ENCODE measurements around the gene PSMD5. TPM values are rescaled to one million over a fixed set of nuclear protein-coding genes. Genes with fewer than 3 reads are reported as not detected.

PSMD5 gene
- total RNA-seq, 1 experiment from 2014 or later: 68.1 TPM

GRCh38 chr9:120876842-120877240 is 34.1 kb upstream of the PSMD5 start, which contains the start of gene PHF19:
TSS of gene PHF19 (minus strand) at chr9:120877188. CDS start at chr9:120874741, 2,447 bp downstream.
- Mint-ChIP-seq H3K27ac (ENCODE audit: unreplicated experiment) (peak within 1 kb of the TSS; percentile 67), H3K36me3 (ENCODE audit: insufficient read depth, unreplicated experiment) (peaks cover 31% of the 10 kb centered on the region), H3K27me3 (ENCODE audit: insufficient read depth, unreplicated experiment) (peaks cover 2% of the 10 kb centered on the region), H3K4me1 (ENCODE audit: low read depth, unreplicated experiment) (peaks cover 42% of the 10 kb centered on the region), H3K4me3 (ENCODE audit: unreplicated experiment) (peak within 1 kb of the TSS; percentile 86), H3K9me3 (ENCODE audit: unreplicated experiment) (no peaks in the 10 kb centered on the region)
- ChIA-PET POLR2A (no interaction called here), CTCF (no interaction called here)
- Histone ChIP-seq H3K9me3 (no peaks in the 10 kb centered on the region), H3K36me3 (ENCODE audit: control insufficient read depth, insufficient read depth, low read length) (no peaks in the 10 kb centered on the region; the same call in 1 of the 2 replicates), H3K27me3 (replicated peaks; ENCODE audit: control insufficient read depth, insufficient read depth, low read length) (no peaks in the 10 kb centered on the region), H3K4me3 (ENCODE audit: low read depth, low read length) (peak within 1 kb of the TSS; percentile 96), H3K4me1 (peaks cover 40% of the 10 kb centered on the region)
- TF ChIP-seq CTCF (IDR thresholded peaks at IDR 0.05; ENCODE audit: insufficient read depth in 1 of 2, low read depth in 1 of 2, low read length in 1 of 2, severe bottlenecking in 1 of 2, unreplicated experiment in 1 of 2): no peak
- peak in 1 of 2 experiments; percentile 55 for DNase-seq
- intact Hi-C loops (cut with micrococcal nuclease; ENCODE audit: unreplicated experiment): loop anchor here (2.0 kb wide), 1 partner anchor 60 kb away; no protein-coding TSS in a partner anchor
- TSS peak; percentile 69 for BruUV-seq (replicated peaks)

GRCh38 chr9:120875954-120876841 is 33.5 kb upstream of the PSMD5 start:
- Histone ChIP-seq H3K9me3 (no peaks in the 10 kb centered on the region), H3K27me3 (replicated peaks; ENCODE audit: control insufficient read depth, insufficient read depth, low read length) (no peaks in the 10 kb centered on the region), H3K4me3 (ENCODE audit: low read depth, low read length) (peak overlapping the region; percentile 96), H3K4me1 (peaks cover 40% of the 10 kb centered on the region), H3K36me3 (ENCODE audit: control insufficient read depth, insufficient read depth, low read length) (no peaks in the 10 kb centered on the region; the same call in 1 of the 2 replicates)
- POLR2A ChIA-PET: no interaction called here
- TSS peak; percentile 38 for BruUV-seq (replicated peaks)
- H3K27me3 Mint-ChIP-seq (ENCODE audit: insufficient read depth, unreplicated experiment): peaks cover 2% of the 10 kb centered on the region
- intact Hi-C loops (cut with micrococcal nuclease; ENCODE audit: unreplicated experiment): loop anchor here (2.0 kb wide), 1 partner anchor 61 kb away; no protein-coding TSS in a partner anchor
- TF ChIP-seq CTCF (IDR thresholded peaks at IDR 0.05; ENCODE audit: insufficient read depth in 1 of 2, low read depth in 1 of 2, low read length in 1 of 2, severe bottlenecking in 1 of 2, unreplicated experiment in 1 of 2): peak in 1 of 2 experiments; percentile 2
- H3K9me3 Mint-ChIP-seq (ENCODE audit: unreplicated experiment): no peaks in the 10 kb centered on the region
- peak; percentile 85 to 89 for DNase-seq
- peak overlapping the region; percentile 29 for H3K27ac Mint-ChIP-seq (ENCODE audit: unreplicated experiment)
- CTCF ChIA-PET: no interaction called here
- H3K4me1 Mint-ChIP-seq (ENCODE audit: low read depth, unreplicated experiment): peaks cover 42% of the 10 kb centered on the region
- H3K36me3 Mint-ChIP-seq (ENCODE audit: insufficient read depth, unreplicated experiment): peaks cover 38% of the 10 kb centered on the region
- H3K4me3 Mint-ChIP-seq (ENCODE audit: unreplicated experiment): peak overlapping the region; percentile 86

GRCh38 chr9:120875643-120875953 is 32.9 kb upstream of the PSMD5 start:
- H3K4me1 ChIP-seq: peaks cover 40% of the 10 kb centered on the region
- Mint-ChIP-seq H3K27ac (ENCODE audit: unreplicated experiment) (peak overlapping the region; percentile 29), H3K4me3 (ENCODE audit: unreplicated experiment) (peak overlapping the region; percentile 86), H3K9me3 (ENCODE audit: unreplicated experiment) (no peaks in the 10 kb centered on the region), H3K4me1 (ENCODE audit: low read depth, unreplicated experiment) (peaks cover 42% of the 10 kb centered on the region), H3K27me3 (ENCODE audit: insufficient read depth, unreplicated experiment) (no peaks in the 10 kb centered on the region), H3K36me3 (ENCODE audit: insufficient read depth, unreplicated experiment) (peaks cover 41% of the 10 kb centered on the region)
- no TSS peak for BruUV-seq (replicated peaks)
- ChIA-PET CTCF (no interaction called here), POLR2A (no interaction called here)
- peak overlapping the region; percentile 96 for H3K4me3 ChIP-seq (ENCODE audit: low read depth, low read length)
- H3K9me3 ChIP-seq: no peaks in the 10 kb centered on the region
- intact Hi-C loops (cut with micrococcal nuclease; ENCODE audit: unreplicated experiment): no loop called here
- TF ChIP-seq CTCF (IDR thresholded peaks at IDR 0.05; ENCODE audit: insufficient read depth in 1 of 2, low read depth in 1 of 2, low read length in 1 of 2, severe bottlenecking in 1 of 2, unreplicated experiment in 1 of 2): no peak
- no peaks in the 10 kb centered on the region for H3K27me3 ChIP-seq (replicated peaks; ENCODE audit: control insufficient read depth, insufficient read depth, low read length)
- no peak for DNase-seq
- no peaks in the 10 kb centered on the region; the same call in 1 of the 2 replicates for H3K36me3 ChIP-seq (ENCODE audit: control insufficient read depth, insufficient read depth, low read length)
